ENCODE measurements around the gene FBH1. TPM values are rescaled to one million over a fixed set of nuclear protein-coding genes. Genes with fewer than 3 reads are reported as not detected.
A peak's percentile ranks its signal among the peaks of the same experiment; 100 is the strongest.
"Not testable (repeated sequence)": the region's sequence is repeated elsewhere in the genome, so short reads cannot be mapped to it uniquely, and the experiment has no call there.

The FBH1 gene
- polyA plus RNA-seq (2013) = 45.2 TPM

DNA sequence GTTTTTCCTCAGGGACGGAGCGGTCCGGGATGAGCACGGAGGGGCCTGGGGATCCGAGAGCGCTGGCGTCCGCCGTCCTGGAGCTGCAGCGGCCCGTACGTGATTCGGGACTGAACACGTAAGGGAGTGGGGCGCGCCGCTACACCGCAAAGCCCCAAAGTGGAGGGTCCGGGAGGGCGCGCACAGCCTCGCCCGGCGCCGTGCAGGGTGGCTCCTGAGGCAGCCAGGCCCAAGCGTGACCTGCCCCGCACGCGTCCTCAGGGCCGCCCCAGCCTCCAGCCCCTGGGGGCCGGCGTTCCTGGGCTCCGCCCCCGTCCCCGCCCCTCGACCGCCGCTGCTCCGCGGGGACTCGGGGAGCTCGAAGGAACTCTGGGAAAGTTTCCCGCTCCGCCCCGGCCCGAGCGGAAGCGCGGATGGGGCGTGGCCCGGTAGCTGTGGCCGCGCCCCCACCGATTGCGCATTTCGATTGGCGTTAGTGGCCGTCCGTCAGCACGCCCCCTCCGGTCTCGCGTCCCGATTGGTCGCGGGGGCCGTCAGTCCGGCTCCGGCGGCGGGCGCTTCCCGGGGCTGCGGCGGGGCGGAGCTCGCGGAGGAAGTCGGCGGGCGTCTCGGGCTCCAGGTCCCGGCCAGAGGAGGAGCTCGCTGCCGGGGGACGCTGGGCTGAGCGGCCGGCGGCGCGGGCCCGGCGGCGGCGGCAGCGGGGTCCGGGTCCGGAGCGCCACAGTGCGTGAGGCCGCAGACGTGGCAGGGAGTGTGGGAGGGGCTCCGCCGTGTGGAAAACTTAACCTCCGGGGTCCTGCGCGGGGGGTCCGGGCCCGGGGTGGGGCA, at the start of gene FBH1, which contains the start of gene ANKRD16:
TSS of gene FBH1 (plus strand) at position 620 of the 828 bp plus-strand sequence. CDS start at position 723, 103 bp downstream.
TSS of gene ANKRD16 (minus strand) at position 270 of the 828 bp plus-strand sequence. CDS start 539 bp downstream, outside the sequence.
- Histone ChIP-seq H3K9me3 (ENCODE audit: control extremely low read depth in 1 of 5, control insufficient read depth in 4 of 5, insufficient read depth in 2 of 5, low read depth in 1 of 5, low read length in 4 of 5) (no peaks in the 10 kb centered on the region), H3K27ac (ENCODE audit: insufficient read depth in 1 of 2, low read depth in 1 of 2, low read length in 2 of 2, poor library complexity in 1 of 2, severe bottlenecking in 2 of 2) (peak within 1 kb of the TSS; percentile 25 to 65), H3K4me1 (ENCODE audit: control extremely low read depth in 1 of 4, control insufficient read depth in 4 of 4, insufficient read depth in 4 of 4, low read length in 3 of 4) (peaks cover 6 to 27% (median 21%) of the 10 kb centered on the region in 4 experiments), H3K27me3 (replicated peaks in 2 of 5; ENCODE audit: control insufficient read depth in 4 of 5, insufficient read depth in 5 of 5, low read length in 4 of 5) (no peaks in the 10 kb centered on the region), H3K36me3 (ENCODE audit: control insufficient read depth in 4 of 4, insufficient read depth in 4 of 4, low read length in 3 of 4) (peaks cover 4 to 30% (median 13%) of the 10 kb centered on the region in 4 experiments), H3K4me3 (ENCODE audit: control insufficient read depth in 1 of 7, extremely low read depth in 1 of 7, insufficient read depth in 4 of 7, low read depth in 2 of 7, low read length in 6 of 7) (peak within 1 kb of the TSS; percentile 51 to 89 (median 85))
- ChIA-PET POLR2A (interaction anchor here (0.5 to 0.7 kb wide), 3 partner anchors 88 to 160 kb away, joined by 3 to 4 read pairs (median 4); no protein-coding TSS in a partner anchor), CTCF (interaction anchor here (1.3 to 2.8 kb wide), 4 partner anchors 16 to 37 kb away, joined by 3 to 11 read pairs (median 4); no protein-coding TSS in a partner anchor)
- peak; percentile 97 to 98 (median 97) for DNase-seq
- WGBS (ENCODE audit: insufficient coverage) = 0% methylated on average over 101 of the region's 109 CpGs

DNA sequence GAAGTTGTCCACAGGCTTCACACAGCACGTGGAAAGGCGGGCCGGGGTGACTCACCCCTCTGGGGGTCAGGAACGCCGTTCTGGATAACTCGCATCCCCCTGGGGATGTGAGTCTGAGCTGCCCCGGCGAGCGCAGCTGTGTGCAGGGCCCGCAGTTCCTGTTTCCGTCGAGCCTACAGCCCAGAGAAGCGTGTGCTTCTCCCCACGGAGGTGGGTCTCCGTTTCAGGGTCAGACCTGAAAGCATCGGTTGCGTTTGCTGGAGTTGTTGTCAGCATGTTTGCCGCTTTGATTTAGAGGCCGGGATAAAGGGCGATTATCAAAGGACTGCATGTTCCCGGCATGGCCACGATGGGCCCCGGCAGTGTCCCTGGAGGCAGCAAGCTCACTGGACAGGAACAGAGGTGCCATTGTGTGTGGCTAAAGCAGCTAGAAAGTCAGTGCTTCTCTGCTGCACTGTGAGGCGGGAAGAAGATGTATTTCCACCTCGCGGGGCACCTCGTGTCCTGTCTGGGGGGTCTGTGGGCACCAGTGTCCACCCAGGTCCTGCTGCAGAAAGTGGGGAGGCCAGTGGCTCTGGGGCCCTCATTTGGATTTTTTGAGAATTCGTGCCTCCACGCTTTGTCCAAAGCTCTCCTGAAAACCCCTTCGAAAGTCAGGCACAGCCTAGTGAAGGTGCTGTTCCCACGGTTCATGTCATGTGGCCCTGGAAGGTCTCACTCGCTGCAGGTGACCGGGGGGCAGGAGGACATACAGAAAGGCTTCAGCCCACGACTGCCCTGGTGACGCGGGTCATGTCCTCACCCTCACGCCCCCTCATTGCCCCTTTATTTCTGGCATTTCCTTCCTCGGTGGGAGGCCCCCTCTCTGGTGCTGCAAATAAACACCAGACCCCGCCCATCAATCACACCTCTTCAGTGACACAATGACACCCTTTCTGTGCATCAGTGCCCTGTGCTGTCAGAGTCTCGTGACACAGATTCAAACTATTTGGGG, 49.4 kb upstream of the FBH1 start:
- Histone ChIP-seq H3K27me3 (replicated peaks in 2 of 5; ENCODE audit: control insufficient read depth in 4 of 5, insufficient read depth in 5 of 5, low read length in 4 of 5) (no peaks in the 10 kb centered on the region), H3K27ac (ENCODE audit: insufficient read depth in 1 of 2, low read depth in 1 of 2, low read length in 2 of 2, poor library complexity in 1 of 2, severe bottlenecking in 2 of 2) (peak overlapping the region in 1 of 2 experiments; percentile 40), H3K36me3 (ENCODE audit: control insufficient read depth in 4 of 4, insufficient read depth in 4 of 4, low read length in 3 of 4) (no peaks in the 10 kb centered on the region), H3K4me1 (ENCODE audit: control extremely low read depth in 1 of 4, control insufficient read depth in 4 of 4, insufficient read depth in 4 of 4, low read length in 3 of 4) (peaks cover 0 to 4% (median under 1%) of the 10 kb centered on the region in 4 experiments), H3K4me3 (ENCODE audit: control insufficient read depth in 1 of 7, extremely low read depth in 1 of 7, insufficient read depth in 4 of 7, low read depth in 2 of 7, low read length in 6 of 7) (peak overlapping the region in 1 of 7 experiments; percentile 33), H3K9me3 (ENCODE audit: control extremely low read depth in 1 of 5, control insufficient read depth in 4 of 5, insufficient read depth in 2 of 5, low read depth in 1 of 5, low read length in 4 of 5) (no peaks in the 10 kb centered on the region)
- 57% methylated on average over 39 of the region's 40 CpGs for WGBS (ENCODE audit: insufficient coverage)
- DNase-seq = peak; percentile 26 to 71 (median 55)
- CTCF ChIA-PET = interaction anchor here (0.8 to 1.3 kb wide), 4 partner anchors 14 to 28 kb away, joined by 3 to 4 read pairs (median 3); no protein-coding TSS in a partner anchor
- POLR2A ChIA-PET = no interaction called here

DNA sequence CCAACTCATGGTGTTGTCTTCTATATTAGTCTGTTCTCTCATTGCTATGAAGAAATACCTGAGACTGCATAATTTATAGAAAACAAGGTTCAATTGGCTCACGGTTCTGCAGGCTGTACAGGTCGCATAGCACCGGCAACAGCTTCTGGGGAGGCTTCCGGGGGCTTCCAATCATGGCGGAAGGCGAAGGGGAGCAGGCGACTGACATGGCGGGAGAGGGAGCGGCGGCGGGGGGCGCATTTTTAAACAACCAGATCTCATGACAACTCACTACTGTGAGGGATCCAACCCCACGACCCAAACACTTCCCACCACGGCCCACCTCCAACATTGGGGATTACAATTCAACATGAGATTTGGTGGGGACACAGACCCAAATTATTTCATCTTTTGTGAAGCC, 48.1 kb upstream of the FBH1 start:
- POLR2A ChIA-PET = no interaction called here
- DNase-seq = no peak
- no peaks in the 10 kb centered on the region for H3K36me3 ChIP-seq (ENCODE audit: control insufficient read depth in 4 of 4, insufficient read depth in 4 of 4, low read length in 3 of 4)
- 93% methylated on average over 13 of the region's 14 CpGs for WGBS (ENCODE audit: insufficient coverage)
- CTCF ChIA-PET = interaction anchor here (0.9 to 1.3 kb wide), 2 partner anchors 13 to 15 kb away, joined by 3 read pairs; no protein-coding TSS in a partner anchor
- peaks cover 0 to 10% (median under 1%) of the 10 kb centered on the region in 4 experiments for H3K4me1 ChIP-seq (ENCODE audit: control extremely low read depth in 1 of 4, control insufficient read depth in 4 of 4, insufficient read depth in 4 of 4, low read length in 3 of 4)
- no peak overlapping the region for H3K4me3 ChIP-seq (ENCODE audit: control insufficient read depth in 1 of 7, extremely low read depth in 1 of 7, insufficient read depth in 4 of 7, low read depth in 2 of 7, low read length in 6 of 7)
- peak overlapping the region in 1 of 2 experiments; percentile 38 for H3K27ac ChIP-seq (ENCODE audit: insufficient read depth in 1 of 2, low read depth in 1 of 2, low read length in 2 of 2, poor library complexity in 1 of 2, severe bottlenecking in 2 of 2)
- no peaks in the 10 kb centered on the region for H3K27me3 ChIP-seq (replicated peaks in 2 of 5; ENCODE audit: control insufficient read depth in 4 of 5, insufficient read depth in 5 of 5, low read length in 4 of 5)
- H3K9me3 ChIP-seq (ENCODE audit: control extremely low read depth in 1 of 5, control insufficient read depth in 4 of 5, insufficient read depth in 2 of 5, low read depth in 1 of 5, low read length in 4 of 5) = no peaks in the 10 kb centered on the region

DNA sequence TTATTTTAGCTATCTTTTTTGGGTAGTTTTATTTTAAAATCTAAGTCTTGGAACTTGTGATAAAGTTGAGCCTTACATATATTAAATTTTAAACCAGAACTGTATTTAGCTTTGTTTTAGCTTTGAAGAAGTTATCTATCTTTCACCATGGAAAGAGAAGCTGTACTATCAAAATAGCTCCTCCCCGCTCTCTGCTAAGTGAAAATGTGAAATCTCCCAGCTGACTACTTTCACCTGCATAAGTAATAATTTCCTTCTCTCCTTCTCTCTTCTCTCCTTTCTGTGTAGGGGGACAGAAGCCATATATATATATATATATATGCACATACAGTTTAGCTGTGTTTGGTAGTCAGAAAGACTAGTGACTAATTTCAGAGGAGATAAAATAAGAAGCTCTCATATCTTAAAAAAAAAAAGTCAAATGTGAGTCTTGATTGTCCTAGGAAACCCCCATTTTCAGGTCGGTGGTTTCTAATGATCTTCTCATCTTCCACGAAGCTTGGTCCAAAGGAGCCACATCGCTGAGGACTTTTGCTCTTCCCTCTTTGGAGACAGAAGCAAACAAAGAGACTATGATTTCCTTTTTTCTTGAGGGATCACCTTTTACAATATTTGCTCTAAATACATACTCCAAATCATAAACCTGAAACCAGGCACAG, 46.2 kb upstream of the FBH1 start:
- H3K4me3 ChIP-seq (ENCODE audit: control insufficient read depth in 1 of 7, extremely low read depth in 1 of 7, insufficient read depth in 4 of 7, low read depth in 2 of 7, low read length in 6 of 7) = no peak overlapping the region
- ChIA-PET CTCF (no interaction called here), POLR2A (interaction anchor here (1.3 kb wide), 1 partner anchor 9 kb away, joined by 3 read pairs; no protein-coding TSS in a partner anchor)

DNA sequence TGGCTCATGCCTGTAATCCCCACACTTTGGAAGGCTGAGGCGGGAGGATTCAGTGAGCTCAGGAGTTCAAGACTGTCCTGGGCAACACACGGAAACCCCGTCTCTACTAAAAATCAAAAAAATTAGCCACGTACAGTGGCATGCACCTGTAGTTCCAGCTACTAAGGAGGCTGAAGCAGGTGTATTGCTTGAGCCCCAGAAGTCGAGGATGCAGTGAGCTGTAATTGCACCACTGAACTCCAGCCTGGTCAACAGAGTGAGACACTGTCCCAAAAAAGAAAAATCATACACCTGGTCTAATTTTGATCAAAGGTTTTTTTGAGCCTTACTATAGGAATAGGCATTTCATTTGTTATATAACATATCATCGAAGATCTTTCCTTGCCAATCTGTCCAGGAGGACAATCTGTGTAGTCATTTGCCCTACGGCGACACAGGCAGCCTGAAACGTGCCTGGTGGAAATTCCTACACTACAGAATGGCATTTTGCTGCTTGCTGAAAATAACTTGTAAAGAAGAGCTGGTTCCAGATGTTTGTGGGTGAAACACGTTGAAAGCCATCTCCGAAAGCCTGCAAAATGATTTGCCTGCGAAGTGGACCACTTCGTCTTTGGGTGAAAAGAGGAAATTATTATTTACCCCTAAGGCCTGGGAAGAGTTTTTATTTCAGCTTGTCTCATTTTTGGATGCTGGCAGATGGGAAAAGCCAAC, 45.5 kb upstream of the FBH1 start:
- ChIA-PET CTCF (no interaction called here), POLR2A (interaction anchor here (1.3 kb wide), 1 partner anchor 8 kb away, joined by 3 read pairs; no protein-coding TSS in a partner anchor)
- no peak overlapping the region for H3K27ac ChIP-seq (ENCODE audit: insufficient read depth in 1 of 2, low read depth in 1 of 2, low read length in 2 of 2, poor library complexity in 1 of 2, severe bottlenecking in 2 of 2)
- 98% methylated on average over 11 of the region's 13 CpGs for WGBS (ENCODE audit: insufficient coverage)
- no peaks in the 10 kb centered on the region for H3K27me3 ChIP-seq (replicated peaks in 2 of 5; ENCODE audit: control insufficient read depth in 4 of 5, insufficient read depth in 5 of 5, low read length in 4 of 5)
- no peaks in the 10 kb centered on the region for H3K36me3 ChIP-seq (ENCODE audit: control insufficient read depth in 4 of 4, insufficient read depth in 4 of 4, low read length in 3 of 4)
- no peak for DNase-seq
- no peak overlapping the region for H3K4me3 ChIP-seq (ENCODE audit: control insufficient read depth in 1 of 7, extremely low read depth in 1 of 7, insufficient read depth in 4 of 7, low read depth in 2 of 7, low read length in 6 of 7)
- H3K9me3 ChIP-seq (ENCODE audit: control extremely low read depth in 1 of 5, control insufficient read depth in 4 of 5, insufficient read depth in 2 of 5, low read depth in 1 of 5, low read length in 4 of 5) = no peaks in the 10 kb centered on the region
- H3K4me1 ChIP-seq (ENCODE audit: control extremely low read depth in 1 of 4, control insufficient read depth in 4 of 4, insufficient read depth in 4 of 4, low read length in 3 of 4) = peaks cover 0 to 10% (median under 1%) of the 10 kb centered on the region in 4 experiments

More for the DNA sequence above, 46.2 kb upstream of the FBH1 start:
- Histone ChIP-seq H3K9me3 (ENCODE audit: control extremely low read depth in 1 of 5, control insufficient read depth in 4 of 5, insufficient read depth in 2 of 5, low read depth in 1 of 5, low read length in 4 of 5) (no peaks in the 10 kb centered on the region), H3K36me3 (ENCODE audit: control insufficient read depth in 4 of 4, insufficient read depth in 4 of 4, low read length in 3 of 4) (no peaks in the 10 kb centered on the region), H3K27me3 (replicated peaks in 2 of 5; ENCODE audit: control insufficient read depth in 4 of 5, insufficient read depth in 5 of 5, low read length in 4 of 5) (no peaks in the 10 kb centered on the region), H3K27ac (ENCODE audit: insufficient read depth in 1 of 2, low read depth in 1 of 2, low read length in 2 of 2, poor library complexity in 1 of 2, severe bottlenecking in 2 of 2) (no peak overlapping the region), H3K4me1 (ENCODE audit: control extremely low read depth in 1 of 4, control insufficient read depth in 4 of 4, insufficient read depth in 4 of 4, low read length in 3 of 4) (peaks cover 0 to 10% (median under 1%) of the 10 kb centered on the region in 4 experiments)
- no peak for DNase-seq
- WGBS (ENCODE audit: insufficient coverage) = 77% methylated on average over 3 of the region's 4 CpGs

DNA sequence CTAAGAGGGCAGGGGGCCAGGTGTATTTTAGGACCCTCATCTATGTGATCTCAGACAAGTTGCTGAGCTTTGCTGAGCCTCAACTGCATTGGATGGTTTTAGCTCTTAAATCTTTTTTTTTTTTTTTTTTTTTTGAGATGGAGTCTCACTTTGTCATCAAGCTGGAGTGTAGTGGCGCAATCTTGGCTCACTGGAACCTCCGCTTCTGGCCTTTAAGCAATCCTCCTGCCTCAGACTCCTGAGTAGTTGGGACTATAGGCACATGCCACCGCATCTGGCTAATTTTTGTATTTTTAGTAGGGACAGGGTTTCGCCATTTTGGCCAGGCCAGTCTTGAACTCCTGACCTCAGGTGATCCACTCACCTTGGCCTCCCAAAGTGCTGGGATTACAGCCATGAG, 43.4 kb upstream of the FBH1 start:
- POLR2A ChIA-PET = interaction anchor here (0.6 kb wide), 1 partner anchor 79 kb away, joined by 3 read pairs; no protein-coding TSS in a partner anchor
- CTCF ChIA-PET = interaction anchor here (1.3 kb wide), 1 partner anchor 23 kb away, joined by 6 read pairs; no protein-coding TSS in a partner anchor

More for the DNA sequence above, 43.4 kb upstream of the FBH1 start:
- H3K36me3 ChIP-seq (ENCODE audit: control insufficient read depth in 4 of 4, insufficient read depth in 4 of 4, low read length in 3 of 4); H3K4me1 ChIP-seq (ENCODE audit: control extremely low read depth in 1 of 4, control insufficient read depth in 4 of 4, insufficient read depth in 4 of 4, low read length in 3 of 4); H3K27me3 ChIP-seq (replicated peaks in 2 of 5; ENCODE audit: control insufficient read depth in 4 of 5, insufficient read depth in 5 of 5, low read length in 4 of 5); H3K27ac ChIP-seq (ENCODE audit: insufficient read depth in 1 of 2, low read depth in 1 of 2, low read length in 2 of 2, poor library complexity in 1 of 2, severe bottlenecking in 2 of 2); DNase-seq; H3K4me3 ChIP-seq (ENCODE audit: control insufficient read depth in 1 of 7, extremely low read depth in 1 of 7, insufficient read depth in 4 of 7, low read depth in 2 of 7, low read length in 6 of 7); H3K9me3 ChIP-seq (ENCODE audit: control extremely low read depth in 1 of 5, control insufficient read depth in 4 of 5, insufficient read depth in 2 of 5, low read depth in 1 of 5, low read length in 4 of 5): not testable (repeated sequence)
- WGBS (ENCODE audit: insufficient coverage) = 100% methylated on average over 1 of the region's 4 CpGs
